ENCODE results near the gene FGD2. TPM values are rescaled to one million over a fixed set of nuclear protein-coding genes. Genes with fewer than 3 reads are reported as not detected.
A peak's percentile ranks its signal among the peaks of the same experiment; 100 is the strongest.

The FGD2 gene
- total and polyA plus RNA-seq, 2 of the 8 experiments (the other 6 are each of a cell fraction or from before 2014, with no cell fraction given), result 0.12 to 0.32 TPM

DNA sequence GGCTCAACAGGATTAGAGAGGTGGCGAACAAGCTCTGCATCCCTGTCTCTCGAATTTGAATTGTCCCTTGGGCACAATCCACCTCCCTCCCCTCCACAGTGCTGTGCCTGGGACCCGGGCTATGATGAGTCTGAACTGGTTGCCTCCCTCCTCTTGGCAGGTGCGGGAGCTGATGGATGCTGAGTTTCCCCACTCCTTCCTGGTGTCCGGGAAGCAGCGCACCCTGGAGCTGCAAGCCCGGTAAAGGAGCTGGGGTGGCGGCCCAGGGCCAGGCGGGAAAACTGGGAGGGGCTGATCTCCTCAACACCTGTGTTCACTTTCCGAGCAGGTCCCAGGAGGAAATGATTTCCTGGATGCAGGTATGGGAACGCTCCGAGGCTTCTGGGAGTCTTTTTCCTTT, 14.9 kb downstream of the FGD2 start:
- POLR2A ChIA-PET (ENCODE audit: partially characterized antibody), result interaction anchor here (0.8 to 2.5 kb wide), 4 partner anchors 9 to 201 kb away, joined by 3 to 11 read pairs (median 5); partner anchors contain the start of gene MTCH1
- H3K36me3 ChIP-seq (ENCODE audit: control insufficient read depth in 2 of 4, insufficient read depth in 4 of 4, low read length in 3 of 4), result no peaks in the 10 kb centered on the region
- no peak overlapping the region for H2BK120ac ChIP-seq (replicated peaks; ENCODE audit: low read depth, low read length)
- DNase-seq (ENCODE audit: low read depth in 1 of 2, low spot score in 2 of 2) (no peak), FAIRE-seq (no peak)
- no peak overlapping the region for H3K4ac ChIP-seq (replicated peaks; ENCODE audit: insufficient read length, low read depth, low read length)
- no peak overlapping the region for H2BK20ac ChIP-seq (ENCODE audit: low read length)
- no peak overlapping the region for H3K4me3 ChIP-seq (ENCODE audit: extremely low read depth in 1 of 4, insufficient read depth in 2 of 4, low read depth in 3 of 4, low read length in 4 of 4)
- peaks cover 0 to 3% of the 10 kb centered on the region in 2 experiments for H4K20me1 ChIP-seq (replicated peaks in 1 of 2; ENCODE audit: control insufficient read depth in 1 of 2, insufficient read depth in 2 of 2, low read length in 2 of 2)
- CTCF ChIA-PET (ENCODE audit: partially characterized antibody), result interaction anchor here (0.7 to 28.1 kb wide), 24 partner anchors 9 to 304 kb away, joined by 3 to 866 read pairs (median 7); partner anchors contain the start of genes C6orf89, FGD2, MTCH1 and PI16
- no peak overlapping the region for H2BK5ac ChIP-seq (ENCODE audit: low read depth, low read length)
- WGBS, 2 experiments (ENCODE audit: extremely low coverage in 1 of 2, insufficient coverage in 1 of 2, insufficient read length in 1 of 2, insufficient replicate concordance in 2 of 2, low coverage in 1 of 2, low lambda C conversion rate in 2 of 2, missing lambda C conversion rate in 1 of 2), result 57% methylated on average over 12 of the region's 12 CpGs; no CpG with 5 or more reads in 1 of the 2 experiments
- no peaks in the 10 kb centered on the region for H3K9me3 ChIP-seq (ENCODE audit: insufficient read depth in 2 of 2, low read depth in 1 of 2, low read length in 1 of 2)
- no peak overlapping the region for H4K5ac ChIP-seq (ENCODE audit: insufficient read length, low read depth, low read length)
- H3K79me2 ChIP-seq (ENCODE audit: control insufficient read depth in 1 of 2, insufficient read depth in 2 of 2, low read length in 2 of 2), result no peaks in the 10 kb centered on the region
- H3K79me1 ChIP-seq (ENCODE audit: low read depth, low read length), result no peaks in the 10 kb centered on the region
- no peak overlapping the region for H3K56ac ChIP-seq (replicated peaks; ENCODE audit: insufficient read length, low read depth, low read length)
- no peak overlapping the region for H2BK15ac ChIP-seq (ENCODE audit: low read length)
- no peak overlapping the region for H3K27ac ChIP-seq (ENCODE audit: low read depth, low read length)
- H3K23me2 ChIP-seq (ENCODE audit: low read depth, low read length), result no peaks in the 10 kb centered on the region
- no peak overlapping the region for H2AK5ac ChIP-seq (ENCODE audit: low read depth, low read length)
- H3K18ac ChIP-seq (ENCODE audit: extremely low read depth, low read length), result no peak overlapping the region
- H3K9ac ChIP-seq (replicated peaks in 1 of 4; ENCODE audit: extremely low read depth in 1 of 4, low read depth in 3 of 4, low read length in 3 of 4), result no peak overlapping the region
- no peak overlapping the region for H3K14ac ChIP-seq (ENCODE audit: insufficient read length)
- H3K27me3 ChIP-seq (replicated peaks in 1 of 4; ENCODE audit: control insufficient read depth in 3 of 4, extremely low read depth in 1 of 4, insufficient read depth in 3 of 4, low read length in 3 of 4), result no peaks in the 10 kb centered on the region
- H2AFZ ChIP-seq (ENCODE audit: low read length), result 0 out of 2 replicates have a peak overlapping the region, but pooled peaks have one; percentile 70
- H3K23ac ChIP-seq (ENCODE audit: insufficient read length), result no peak overlapping the region
- no peak overlapping the region for H2BK12ac ChIP-seq (ENCODE audit: low read depth, low read length)
- H4K91ac ChIP-seq (replicated peaks; ENCODE audit: insufficient read length, low read length), result no peak overlapping the region
- no peak overlapping the region for H4K8ac ChIP-seq (ENCODE audit: extremely low read depth, insufficient read depth, low read length)
- H3K4me2 ChIP-seq (ENCODE audit: insufficient read depth in 1 of 2, low read depth in 2 of 2, low read length in 2 of 2), result no peak overlapping the region
- H3K4me1 ChIP-seq (replicated peaks in 1 of 4; ENCODE audit: control insufficient read depth in 3 of 4, insufficient read depth in 4 of 4, low read length in 3 of 4), result peaks cover 0 to 5% (median 3%) of the 10 kb centered on the region in 4 experiments; a peak in 5 of 7 replicates
- TF ChIP-seq RAD21 (IDR thresholded peaks at IDR 0.05 in 1 of 2, conservative IDR thresholded peaks at IDR 0.05 in 1 of 2; ENCODE audit: low read depth in 2 of 2, low read length in 2 of 2) (no peak), SIX5 (IDR thresholded peaks at IDR 0.05; ENCODE audit: low read depth, low read length) (no peak), KDM5A (IDR thresholded peaks at IDR 0.05; ENCODE audit: low read length) (no peak), NANOG (IDR thresholded peaks at IDR 0.05; ENCODE audit: insufficient read depth, low read depth, low read length, poor library complexity, severe bottlenecking) (no peak), PHF8 (conservative IDR thresholded peaks at IDR 0.05; ENCODE audit: low read depth, low read length) (no peak), JUND (IDR thresholded peaks at IDR 0.05; ENCODE audit: low read length) (no peak), SP4 (IDR thresholded peaks at IDR 0.05; ENCODE audit: low read length) (no peak), SIN3A (conservative IDR thresholded peaks at IDR 0.05 in 1 of 2, IDR thresholded peaks at IDR 0.05 in 1 of 2; ENCODE audit: low read depth in 1 of 2, low read length in 2 of 2) (no peak), RNF2 (IDR thresholded peaks at IDR 0.05; ENCODE audit: borderline replicate concordance, low read depth, low read length, missing control alignments, poor library complexity, severe bottlenecking) (no peak), BCL11A (IDR thresholded peaks at IDR 0.05; ENCODE audit: low read depth in 2 of 2, low read length in 2 of 2) (no peak), GTF2F1 (IDR thresholded peaks at IDR 0.05; ENCODE audit: borderline replicate concordance, low read depth, low read length) (no peak), SIRT6 (IDR thresholded peaks at IDR 0.05; ENCODE audit: low read length) (no peak), CBX5 (IDR thresholded peaks at IDR 0.05; ENCODE audit: low read depth, low read length) (no peak), TBP (IDR thresholded peaks at IDR 0.05; ENCODE audit: low read depth, low read length) (no peak)

All from H1 (cell line).